CD4-positive, CD25-positive, alpha-beta regulatory T cell (primary cell): Measurements from ENCODE around the gene GYPA. TPM values are rescaled to one million over a fixed set of nuclear protein-coding genes. Genes with fewer than 3 reads are reported as not detected.
"Not testable (repeated sequence)": the region's sequence is repeated elsewhere in the genome, so short reads cannot be mapped to it uniquely, and the experiment has no call there.

ENCODE experiments used
- ATAC-seq, 2 donors: fragments of 150-1000 bp; cut with Tn5 transposase; one replicate each; pipeline ENCODE4 v1.10.0; 2021; ENCODE audit warnings: low read depth in 2 of 2, moderate number of reproducible peaks in 2 of 2, moderate library complexity in 1 of 2
- DNase-seq, 3 donors: peaks; one replicate each; pipeline versions ENCODE4 v3.0.0 to v3.0.0-alpha.2; 2012 to 2022; ENCODE audit warnings: mixed read lengths in 1 of 3
- H3K27ac ChIP-seq: one replicate; pipeline ENCODE4 v1.7.0; 2013; ENCODE audit warnings: mild to moderate bottlenecking, low read length; ENCODE audit not compliant: insufficient read depth, poor library complexity, severe bottlenecking
- H3K27me3 ChIP-seq: one replicate; pipeline ENCODE4 v1.7.0; 2013; ENCODE audit warnings: low read length; ENCODE audit not compliant: control insufficient read depth, insufficient read depth
- H3K36me3 ChIP-seq: one replicate; pipeline ENCODE4 v1.7.0; 2013; ENCODE audit warnings: mild to moderate bottlenecking, low read length, moderate library complexity; ENCODE audit not compliant: control insufficient read depth, insufficient read depth
- H3K4me1 ChIP-seq: 2 replicates; pipeline ENCODE4 v1.7.0; 2013; ENCODE audit warnings: mild to moderate bottlenecking, low read length; ENCODE audit not compliant: insufficient read depth, control insufficient read depth, poor library complexity, severe bottlenecking
- H3K4me3 ChIP-seq: one replicate; pipeline ENCODE4 v1.7.0; 2013; ENCODE audit warnings: low read depth, mild to moderate bottlenecking, low read length, moderate library complexity
- H3K9me3 ChIP-seq, 2 experiments: 1 replicate in 1 of 2; 2 replicates in 1 of 2; pipeline ENCODE4 v1.7.0; 2013; ENCODE audit warnings: low read length in 2 of 2, mild to moderate bottlenecking in 1 of 2, moderate library complexity in 1 of 2; ENCODE audit not compliant: control insufficient read depth in 2 of 2
- H3K27ac Mint-ChIP-seq, 3 donors: one replicate each; pipeline ENCODE4 v1.8.0; 2020 to 2022; ENCODE audit warnings: mild to moderate bottlenecking in 3 of 3, mixed read lengths in 3 of 3, moderate library complexity in 2 of 3
- H3K27me3 Mint-ChIP-seq: one replicate; pipeline ENCODE4 v1.8.0; 2022; ENCODE audit warnings: mild to moderate bottlenecking, mixed read lengths
- H3K36me3 Mint-ChIP-seq: one replicate; pipeline ENCODE4 v1.8.0; 2020; ENCODE audit warnings: mixed read lengths
- H3K4me1 Mint-ChIP-seq, 4 donors: one replicate each; pipeline ENCODE4 v1.8.0; 2020 to 2022; ENCODE audit warnings: mixed read lengths in 4 of 4, mild to moderate bottlenecking in 1 of 4
- H3K4me3 Mint-ChIP-seq, 4 donors: one replicate each; pipeline ENCODE4 v1.8.0; 2020 to 2022; ENCODE audit warnings: mild to moderate bottlenecking in 4 of 4, mixed read lengths in 4 of 4, moderate library complexity in 3 of 4
- H3K9me3 Mint-ChIP-seq, 7 donors: one replicate each; pipeline ENCODE4 v1.8.0; 2020 to 2022; ENCODE audit warnings: mixed read lengths in 7 of 7, mild to moderate bottlenecking in 3 of 7, moderate library complexity in 2 of 7
- polyA plus RNA-seq, 4 donors: library from polyadenylated mRNA; unstranded; fragments of 300-500 nt; fragmentation: Illumina TruSeq; gene quantifications; one replicate each; pipeline ENCODE4 v1.2.3, GENCODE V29; 2021
- total RNA-seq: library from RNA; stranded (reverse); gene quantifications from one replicate; pipeline ENCODE4 v1.2.3, GENCODE V29; 2022

Gene GYPA
- total and polyA plus RNA-seq, 5 donors from 2014 or later: not detected

- not testable (repeated sequence) for H3K4me1 ChIP-seq, H3K9me3 Mint-ChIP-seq, H3K4me3 Mint-ChIP-seq, H3K36me3 Mint-ChIP-seq, H3K36me3 ChIP-seq, ATAC-seq, H3K27me3 ChIP-seq, DNase-seq, H3K4me3 ChIP-seq, H3K27ac ChIP-seq, H3K27me3 Mint-ChIP-seq, H3K4me1 Mint-ChIP-seq, H3K9me3 ChIP-seq
- H3K27ac Mint-ChIP-seq: peak overlapping the region in 1 of 3 donors; percentile 89
These were observed 16.4 kb downstream of the GYPA start for GRCh38 chr4:144123982-144124635.

- H3K36me3 ChIP-seq, H3K36me3 Mint-ChIP-seq, H3K4me3 Mint-ChIP-seq, ATAC-seq, H3K4me1 ChIP-seq, DNase-seq, H3K27me3 Mint-ChIP-seq, H3K9me3 Mint-ChIP-seq, H3K4me3 ChIP-seq, H3K27me3 ChIP-seq, H3K9me3 ChIP-seq, H3K27ac ChIP-seq, H3K27ac Mint-ChIP-seq, H3K4me1 Mint-ChIP-seq: not testable (repeated sequence)
These were observed 17.2 kb downstream of the GYPA start for GRCh38 chr4:144123269-144123668.

- not testable (repeated sequence) for H3K36me3 Mint-ChIP-seq, H3K27ac Mint-ChIP-seq, H3K27ac ChIP-seq, H3K4me1 ChIP-seq, H3K4me3 Mint-ChIP-seq, H3K36me3 ChIP-seq, H3K9me3 ChIP-seq, H3K9me3 Mint-ChIP-seq, ATAC-seq, H3K27me3 ChIP-seq, H3K27me3 Mint-ChIP-seq, H3K4me1 Mint-ChIP-seq, DNase-seq, H3K4me3 ChIP-seq
These were observed 20.8 kb downstream of the GYPA start for GRCh38 chr4:144119752-144120151.

- DNase-seq: no peak
- no peak for ATAC-seq
- no peaks in the 10 kb centered on the region for H3K27me3 ChIP-seq
- H3K27ac Mint-ChIP-seq: no peak overlapping the region
- H3K27ac ChIP-seq: no peak overlapping the region
- no peaks in the 10 kb centered on the region for H3K9me3 ChIP-seq
- H3K4me1 Mint-ChIP-seq: no peaks in the 10 kb centered on the region
- no peaks in the 10 kb centered on the region for H3K27me3 Mint-ChIP-seq
- no peak overlapping the region for H3K4me3 ChIP-seq
- H3K9me3 Mint-ChIP-seq: no peaks in the 10 kb centered on the region
- H3K4me1 ChIP-seq: no peaks in the 10 kb centered on the region
- no peak overlapping the region for H3K4me3 Mint-ChIP-seq
- no peaks in the 10 kb centered on the region for H3K36me3 ChIP-seq
- no peaks in the 10 kb centered on the region for H3K36me3 Mint-ChIP-seq
These were observed 25.0 kb downstream of the GYPA start for GRCh38 chr4:144115519-144115918.

- Mint-ChIP-seq H3K9me3 (no peaks in the 10 kb centered on the region), H3K36me3 (no peaks in the 10 kb centered on the region), H3K4me3 (no peak overlapping the region), H3K4me1 (no peaks in the 10 kb centered on the region), H3K27me3 (no peaks in the 10 kb centered on the region), H3K27ac (no peak overlapping the region)
- DNase-seq: no peak
- no peaks in the 10 kb centered on the region for H3K9me3 ChIP-seq
- H3K27me3 ChIP-seq: no peaks in the 10 kb centered on the region
- no peak for ATAC-seq
- no peaks in the 10 kb centered on the region for H3K36me3 ChIP-seq
- H3K27ac ChIP-seq: no peak overlapping the region
- H3K4me1 ChIP-seq: no peaks in the 10 kb centered on the region
- no peak overlapping the region for H3K4me3 ChIP-seq
These were observed 27.0 kb downstream of the GYPA start for GRCh38 chr4:144113546-144113945.

- Histone ChIP-seq H3K27ac (no peak overlapping the region), H3K4me1 (no peaks in the 10 kb centered on the region), H3K9me3 (no peaks in the 10 kb centered on the region), H3K27me3 (no peaks in the 10 kb centered on the region), H3K36me3 (no peaks in the 10 kb centered on the region), H3K4me3 (no peak overlapping the region)
- ATAC-seq (no peak), DNase-seq (no peak)
- H3K4me1 Mint-ChIP-seq: no peaks in the 10 kb centered on the region
- peaks cover 5% of the 10 kb centered on the region for H3K27me3 Mint-ChIP-seq
- no peak overlapping the region for H3K27ac Mint-ChIP-seq
- no peaks in the 10 kb centered on the region for H3K9me3 Mint-ChIP-seq
- no peak overlapping the region for H3K4me3 Mint-ChIP-seq
- no peaks in the 10 kb centered on the region for H3K36me3 Mint-ChIP-seq
These were observed 35.9 kb downstream of the GYPA start for GRCh38 chr4:144104509-144105130.

- H3K4me1 Mint-ChIP-seq, H3K27ac ChIP-seq, H3K36me3 ChIP-seq, H3K9me3 Mint-ChIP-seq, H3K36me3 Mint-ChIP-seq, H3K4me3 ChIP-seq, DNase-seq, H3K4me3 Mint-ChIP-seq, H3K27me3 Mint-ChIP-seq, H3K27me3 ChIP-seq, H3K9me3 ChIP-seq, ATAC-seq, H3K4me1 ChIP-seq, H3K27ac Mint-ChIP-seq: not testable (repeated sequence)
These were observed 42.7 kb downstream of the GYPA start for GRCh38 chr4:144097776-144098175.

- H3K4me1 ChIP-seq, H3K9me3 Mint-ChIP-seq, H3K4me3 Mint-ChIP-seq, ATAC-seq, H3K27me3 ChIP-seq, DNase-seq, H3K36me3 Mint-ChIP-seq, H3K27ac ChIP-seq, H3K36me3 ChIP-seq, H3K4me3 ChIP-seq, H3K4me1 Mint-ChIP-seq, H3K27ac Mint-ChIP-seq, H3K27me3 Mint-ChIP-seq, H3K9me3 ChIP-seq: not testable (repeated sequence)
These were observed 46.5 kb downstream of the GYPA start for GRCh38 chr4:144093995-144094394.
